Naive thymus-derived CD8-positive, alpha-beta T cell (primary cell): ENCODE results near the gene HSPE1. TPM values are rescaled to one million over a fixed set of nuclear protein-coding genes. Genes with fewer than 3 reads are reported as not detected.

ENCODE experiments used
- ATAC-seq, 2 donors: fragments of 150-1000 bp; cut with Tn5 transposase in 1 of 2; sonication (Bioruptor Pico), chemical (Tn5 transposase) in 1 of 2; 1 replicate in 1 of 2; 2 replicates in 1 of 2; pipeline ENCODE4 v1.10.0; 2021; ENCODE audit warnings: mild to moderate bottlenecking in 2 of 2, moderate library complexity in 2 of 2
- POLR2A ChIA-PET: fragments of 350-600 bp; sonication (Branson Sonifier 250); formaldehyde crosslinking; loops from one replicate; lab custom pipeline; 2021; ENCODE audit warnings: antibody characterized with exemption; lab: Charles Lee
- DNase-seq, 10 donors: peaks; one replicate each; pipeline versions ENCODE4 v3.0.0 to v3.0.0-alpha.2; 2020 to 2022
- H3K27ac Mint-ChIP-seq, 10 donors: one replicate each; pipeline ENCODE4 v1.8.0; 2020 to 2022; ENCODE audit warnings: mild to moderate bottlenecking in 10 of 10, mixed read lengths in 10 of 10, moderate library complexity in 4 of 10, inconsistent platforms in 1 of 10
- H3K27me3 Mint-ChIP-seq, 5 donors: one replicate each; pipeline ENCODE4 v1.8.0; 2021 to 2022; ENCODE audit warnings: mixed read lengths in 5 of 5
- H3K36me3 Mint-ChIP-seq, 3 donors: one replicate each; pipeline ENCODE4 v1.8.0; 2020 to 2022; ENCODE audit warnings: mixed read lengths in 3 of 3, mild to moderate bottlenecking in 2 of 3, inconsistent platforms in 1 of 3
- H3K4me1 Mint-ChIP-seq, 4 donors: one replicate each; pipeline ENCODE4 v1.8.0; 2021 to 2022; ENCODE audit warnings: mixed read lengths in 4 of 4
- H3K4me3 Mint-ChIP-seq, 10 donors: one replicate each; pipeline ENCODE4 v1.8.0; 2020 to 2022; ENCODE audit warnings: mild to moderate bottlenecking in 10 of 10, mixed read lengths in 10 of 10, moderate library complexity in 6 of 10, inconsistent platforms in 1 of 10
- H3K9me3 Mint-ChIP-seq, 9 donors: one replicate each; pipeline ENCODE4 v1.8.0; 2020 to 2022; ENCODE audit warnings: mixed read lengths in 9 of 9, mild to moderate bottlenecking in 3 of 9, inconsistent platforms in 1 of 9, moderate library complexity in 1 of 9
- polyA plus RNA-seq, 3 donors: library from polyadenylated mRNA; unstranded; fragments of 300-500 nt; fragmentation: Illumina TruSeq; gene quantifications; one replicate each; pipeline ENCODE4 v1.2.3, GENCODE V29; 2021
- total RNA-seq, 8 experiments: library from RNA in 2 of 8; stranded (reverse) in 2 of 8; gene quantifications; one replicate each; pipeline ENCODE4 v1.2.3 and lab custom pipeline; 2021 to 2026

The HSPE1 gene
- total and polyA plus RNA-seq, 5 experiments from 2014 or later, result 62.9 to 181 (median 154) TPM

- H3K9me3 Mint-ChIP-seq, result no peaks in the 10 kb centered on the region
- H3K27me3 Mint-ChIP-seq, result no peaks in the 10 kb centered on the region
- H3K4me1 Mint-ChIP-seq, result peaks cover 25 to 77% (median 58%) of the 10 kb centered on the region in 4 donors
- ATAC-seq (peak in 1 of 2 donors; percentile 5), DNase-seq (peak; percentile 16 to 69 (median 35))
- H3K36me3 Mint-ChIP-seq, result peaks cover 4 to 70% (median 27%) of the 10 kb centered on the region in 3 donors
- peak overlapping the region; percentile 86 to 98 (median 96) for H3K27ac Mint-ChIP-seq
- POLR2A ChIA-PET, result interaction anchor here (0.6 to 5.4 kb wide), 22 partner anchors 8 to 1937 kb away, joined by 3 to 150 read pairs (median 4); partner anchors contain the start of genes COQ10B, MARS2, MOB4 and SF3B1
- H3K4me3 Mint-ChIP-seq, result peak overlapping the region; percentile 88 to 99 (median 96)
Measured at GRCh38 chr2:197498937-197499593, 1.1 kb upstream of the HSPE1 start.

- H3K27ac Mint-ChIP-seq, result peak overlapping the region; percentile 92 to 98 (median 97)
- H3K36me3 Mint-ChIP-seq, result peaks cover 4 to 67% (median 22%) of the 10 kb centered on the region in 3 donors
Measured at GRCh38 chr2:197500503-197501131, 438 bp downstream of the HSPE1 start.

GRCh38 chr2:197502201-197502600, 2.0 kb downstream of the HSPE1 start:
- Mint-ChIP-seq H3K27me3 (no peaks in the 10 kb centered on the region), H3K4me1 (peaks cover 16 to 55% (median 42%) of the 10 kb centered on the region in 4 donors), H3K9me3 (no peaks in the 10 kb centered on the region), H3K27ac (peak overlapping the region; percentile 47 to 98 (median 97)), H3K36me3 (peaks cover 0 to 51% (median 15%) of the 10 kb centered on the region in 3 donors), H3K4me3 (peak overlapping the region; percentile 88 to 99 (median 96))
- DNase-seq (no peak), ATAC-seq (no peak)
- POLR2A ChIA-PET, result interaction anchor here (0.7 to 5.4 kb wide), 4 partner anchors 10 to 346 kb away, joined by 3 to 150 read pairs (median 23); partner anchors contain the start of genes COQ10B and MOB4

More at GRCh38 chr2:197500503-197501131, 438 bp downstream of the HSPE1 start:
- ATAC-seq (peak; percentile 16 to 18), DNase-seq (peak in 1 of 10 donors; percentile 18)
- POLR2A ChIA-PET, result interaction anchor here (1.0 to 5.4 kb wide), 14 partner anchors 8 to 302 kb away, joined by 3 to 150 read pairs (median 12); partner anchors contain the start of genes COQ10B, MARS2, MOB4 and SF3B1
- H3K27me3 Mint-ChIP-seq, result no peaks in the 10 kb centered on the region
- H3K4me1 Mint-ChIP-seq, result peaks cover 25 to 71% (median 56%) of the 10 kb centered on the region in 4 donors
- H3K4me3 Mint-ChIP-seq, result peak overlapping the region; percentile 88 to 99 (median 96)
- no peaks in the 10 kb centered on the region for H3K9me3 Mint-ChIP-seq

GRCh38 chr2:197502685-197503084, 2.5 kb downstream of the HSPE1 start:
- Mint-ChIP-seq H3K36me3 (peaks cover 0 to 46% (median 13%) of the 10 kb centered on the region in 3 donors), H3K27ac (peak overlapping the region in 8 of 10 donors; percentile 92 to 98 (median 97)), H3K4me1 (peaks cover 12 to 50% (median 37%) of the 10 kb centered on the region in 4 donors), H3K4me3 (peak overlapping the region; percentile 88 to 99 (median 96)), H3K9me3 (no peaks in the 10 kb centered on the region), H3K27me3 (no peaks in the 10 kb centered on the region)
- POLR2A ChIA-PET, result interaction anchor here (0.7 to 5.4 kb wide), 3 partner anchors 9 to 345 kb away, joined by 3 to 150 read pairs (median 4); partner anchors contain the start of gene MOB4
- no peak for DNase-seq
- no peak for ATAC-seq

- peaks cover 0 to 41% (median 11%) of the 10 kb centered on the region in 3 donors for H3K36me3 Mint-ChIP-seq
Measured at GRCh38 chr2:197504000-197504399, 3.8 kb downstream of the HSPE1 start.

GRCh38 chr2:197504512-197504911, 4.3 kb downstream of the HSPE1 start:
- ATAC-seq (no peak), DNase-seq (no peak)
- H3K27ac Mint-ChIP-seq, result peak overlapping the region in 8 of 10 donors; percentile 27 to 94 (median 71)
- H3K4me3 Mint-ChIP-seq, result peak overlapping the region in 1 of 10 donors; percentile 11
- POLR2A ChIA-PET, result interaction anchor here (5.5 kb wide), 1 partner anchor 11 kb away, joined by 36 read pairs; the partner anchor contains the start of gene MOB4
- H3K9me3 Mint-ChIP-seq, result no peaks in the 10 kb centered on the region
- H3K36me3 Mint-ChIP-seq, result peaks cover 0 to 41% (median 11%) of the 10 kb centered on the region in 3 donors
- peaks cover 13 to 37% (median 29%) of the 10 kb centered on the region in 4 donors for H3K4me1 Mint-ChIP-seq
- H3K27me3 Mint-ChIP-seq, result no peaks in the 10 kb centered on the region

More at GRCh38 chr2:197504000-197504399, 3.8 kb downstream of the HSPE1 start:
- Mint-ChIP-seq H3K27me3 (no peaks in the 10 kb centered on the region), H3K27ac (peak overlapping the region in 8 of 10 donors; percentile 7 to 94 (median 71)), H3K4me1 (peaks cover 13 to 37% (median 29%) of the 10 kb centered on the region in 4 donors), H3K4me3 (no peak overlapping the region), H3K9me3 (no peaks in the 10 kb centered on the region)
- POLR2A ChIA-PET, result interaction anchor here (0.6 to 5.5 kb wide), 2 partner anchors 12 to 44 kb away, joined by 3 to 36 read pairs; partner anchors contain the start of gene MOB4
- ATAC-seq, result no peak
- DNase-seq, result no peak

GRCh38 chr2:197506658-197507057, 6.5 kb downstream of the HSPE1 start:
- peaks cover 11 to 32% (median 18%) of the 10 kb centered on the region in 4 donors for H3K4me1 Mint-ChIP-seq
- no peak for DNase-seq
- no peak for ATAC-seq
- peaks cover 0 to 33% (median 11%) of the 10 kb centered on the region in 3 donors for H3K36me3 Mint-ChIP-seq
- no peaks in the 10 kb centered on the region for H3K9me3 Mint-ChIP-seq
- no peak overlapping the region for H3K4me3 Mint-ChIP-seq
- H3K27ac Mint-ChIP-seq, result peak overlapping the region in 3 of 10 donors; percentile 6 to 66 (median 59)
- POLR2A ChIA-PET, result interaction anchor here (1.1 to 5.5 kb wide), 2 partner anchors 9 to 72 kb away, joined by 3 to 36 read pairs; partner anchors contain the start of genes MOB4 and SF3B1
- H3K27me3 Mint-ChIP-seq, result no peaks in the 10 kb centered on the region

- Mint-ChIP-seq H3K4me3 (no peak overlapping the region), H3K36me3 (peaks cover 0 to 3% (median 3%) of the 10 kb centered on the region in 3 donors), H3K4me1 (peaks cover 15 to 43% (median 32%) of the 10 kb centered on the region in 4 donors), H3K27me3 (no peaks in the 10 kb centered on the region), H3K27ac (peak overlapping the region in 5 of 10 donors; percentile 9 to 99 (median 95)), H3K9me3 (no peaks in the 10 kb centered on the region)
- no peak for DNase-seq
- ATAC-seq, result no peak
- POLR2A ChIA-PET, result interaction anchor here (2.8 kb wide), 1 partner anchor 14 kb away, joined by 25 read pairs; the partner anchor contains the start of genes HSPD1 and HSPE1
Measured at GRCh38 chr2:197513915-197514314, 13.7 kb downstream of the HSPE1 start.

GRCh38 chr2:197514754-197515153, 14.6 kb downstream of the HSPE1 start:
- H3K4me3 Mint-ChIP-seq, result peak overlapping the region; percentile 80 to 99 (median 94)
- H3K4me1 Mint-ChIP-seq, result peaks cover 15 to 51% (median 35%) of the 10 kb centered on the region in 4 donors
- POLR2A ChIA-PET, result interaction anchor here (0.9 to 3.7 kb wide), 10 partner anchors 9 to 715 kb away, joined by 3 to 150 read pairs (median 16); partner anchors contain the start of genes COQ10B, GTF3C3, HSPD1 and HSPE1
- H3K9me3 Mint-ChIP-seq, result peaks cover 0 to 4% (median 0%) of the 10 kb centered on the region in 9 donors
- H3K27me3 Mint-ChIP-seq, result no peaks in the 10 kb centered on the region
- peaks cover 0 to 11% (median 9%) of the 10 kb centered on the region in 3 donors for H3K36me3 Mint-ChIP-seq
- DNase-seq (peak in 1 of 10 donors; percentile 22), ATAC-seq (no peak)
- H3K27ac Mint-ChIP-seq, result peak overlapping the region; percentile 88 to 99 (median 95)

GRCh38 chr2:197515315-197515738, 15.1 kb downstream of the HSPE1 start:
- peaks cover 1 to 16% (median 13%) of the 10 kb centered on the region in 3 donors for H3K36me3 Mint-ChIP-seq
- H3K27me3 Mint-ChIP-seq, result no peaks in the 10 kb centered on the region
- peak overlapping the region; percentile 80 to 99 (median 94) for H3K4me3 Mint-ChIP-seq
- peaks cover 0 to 5% (median 0%) of the 10 kb centered on the region in 9 donors for H3K9me3 Mint-ChIP-seq
- H3K27ac Mint-ChIP-seq, result peak overlapping the region; percentile 88 to 99 (median 95)
- ATAC-seq, result peak in 1 of 2 donors; percentile 22
- DNase-seq, result peak in 1 of 10 donors; percentile 65
- peaks cover 15 to 57% (median 34%) of the 10 kb centered on the region in 4 donors for H3K4me1 Mint-ChIP-seq
- POLR2A ChIA-PET, result interaction anchor here (0.6 to 3.7 kb wide), 13 partner anchors 10 to 1254 kb away, joined by 3 to 150 read pairs (median 7); partner anchors contain the start of genes COQ10B, GTF3C3, HSPD1 and HSPE1

GRCh38 chr2:197515739-197516392, 15.7 kb downstream of the HSPE1 start, which contains the start of gene MOB4:
MOB4 (plus strand) TSS chr2:197516066; CDS start chr2:197516087, 21 bp downstream.
- Mint-ChIP-seq H3K4me1 (peaks cover 17 to 61% (median 35%) of the 10 kb centered on the region in 4 donors), H3K9me3 (peaks cover 0 to 11% (median under 1%) of the 10 kb centered on the region in 9 donors), H3K27ac (peak within 1 kb of the TSS; percentile 88 to 99 (median 95)), H3K27me3 (no peaks in the 10 kb centered on the region), H3K36me3 (peaks cover 7 to 20% (median 17%) of the 10 kb centered on the region in 3 donors), H3K4me3 (peak within 1 kb of the TSS; percentile 80 to 99 (median 94))
- POLR2A ChIA-PET, result interaction anchor here (0.6 to 3.7 kb wide), 12 partner anchors 10 to 1254 kb away, joined by 4 to 150 read pairs (median 8); partner anchors contain the start of genes COQ10B, HSPD1, HSPE1 and MARS2
- ATAC-seq (peak; percentile 84 to 87), DNase-seq (peak; percentile 87 to 95 (median 92))
